Measurements from ENCODE around the gene HTRA2.

DNA sequence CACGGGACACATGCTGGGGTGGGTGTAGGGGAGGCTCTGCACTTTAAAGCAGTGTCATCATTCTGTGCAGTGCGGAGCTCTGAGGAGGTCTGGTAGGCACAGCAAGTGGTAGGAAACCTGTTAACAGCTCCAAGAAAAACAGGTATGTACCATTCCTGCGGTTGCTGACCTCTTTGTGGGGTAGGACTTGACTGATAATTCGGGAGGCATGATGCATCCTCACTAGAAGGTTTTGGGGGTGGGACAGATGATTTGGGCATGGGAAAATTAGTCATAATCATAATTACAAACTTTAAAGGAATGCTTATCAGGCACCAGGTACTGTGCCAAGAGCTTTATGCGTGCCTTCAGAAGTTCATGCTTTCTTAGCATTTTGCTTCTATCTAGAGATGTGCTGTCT, 34.5 kb downstream of the HTRA2 start:
- TF ChIP-seq, protein P1, sequence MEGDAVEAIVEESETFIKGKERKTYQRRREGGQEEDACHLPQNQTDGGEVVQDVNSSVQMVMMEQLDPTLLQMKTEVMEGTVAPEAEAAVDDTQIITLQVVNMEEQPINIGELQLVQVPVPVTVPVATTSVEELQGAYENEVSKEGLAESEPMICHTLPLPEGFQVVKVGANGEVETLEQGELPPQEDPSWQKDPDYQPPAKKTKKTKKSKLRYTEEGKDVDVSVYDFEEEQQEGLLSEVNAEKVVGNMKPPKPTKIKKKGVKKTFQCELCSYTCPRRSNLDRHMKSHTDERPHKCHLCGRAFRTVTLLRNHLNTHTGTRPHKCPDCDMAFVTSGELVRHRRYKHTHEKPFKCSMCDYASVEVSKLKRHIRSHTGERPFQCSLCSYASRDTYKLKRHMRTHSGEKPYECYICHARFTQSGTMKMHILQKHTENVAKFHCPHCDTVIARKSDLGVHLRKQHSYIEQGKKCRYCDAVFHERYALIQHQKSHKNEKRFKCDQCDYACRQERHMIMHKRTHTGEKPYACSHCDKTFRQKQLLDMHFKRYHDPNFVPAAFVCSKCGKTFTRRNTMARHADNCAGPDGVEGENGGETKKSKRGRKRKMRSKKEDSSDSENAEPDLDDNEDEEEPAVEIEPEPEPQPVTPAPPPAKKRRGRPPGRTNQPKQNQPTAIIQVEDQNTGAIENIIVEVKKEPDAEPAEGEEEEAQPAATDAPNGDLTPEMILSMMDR (IDR thresholded peaks at IDR 0.05) = no peak
- TF ChIP-seq ZFX (IDR thresholded peaks at IDR 0.05; ENCODE audit: borderline replicate concordance) = no peak
